ENCODE measurements around the gene ACP5.

DNA sequence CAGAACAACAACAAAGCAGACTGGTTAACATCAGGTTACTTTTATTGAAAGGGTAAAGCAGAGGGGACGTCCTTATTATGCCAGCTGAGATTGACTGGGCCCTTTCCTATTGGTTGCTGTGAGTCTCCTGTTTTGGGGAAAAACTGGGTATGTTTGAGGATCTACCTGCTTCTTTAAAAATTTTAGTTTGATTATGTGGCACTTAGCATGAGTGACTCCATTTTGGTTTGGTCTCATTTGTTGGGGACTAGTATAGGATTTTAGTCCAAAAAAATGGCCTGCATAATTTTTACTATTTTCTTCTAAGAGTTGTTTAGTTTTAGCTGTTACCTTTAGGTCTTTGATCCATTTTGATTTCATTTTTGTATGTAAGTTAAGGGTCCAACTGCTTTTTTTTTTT is 34.3 kb upstream of the ACP5 start:
- no peak for TF ChIP-seq SIN3A (IDR thresholded peaks at IDR 0.05; ENCODE audit: borderline replicate concordance, insufficient read depth, low read depth, low read length)
- TF ChIP-seq, protein P1, sequence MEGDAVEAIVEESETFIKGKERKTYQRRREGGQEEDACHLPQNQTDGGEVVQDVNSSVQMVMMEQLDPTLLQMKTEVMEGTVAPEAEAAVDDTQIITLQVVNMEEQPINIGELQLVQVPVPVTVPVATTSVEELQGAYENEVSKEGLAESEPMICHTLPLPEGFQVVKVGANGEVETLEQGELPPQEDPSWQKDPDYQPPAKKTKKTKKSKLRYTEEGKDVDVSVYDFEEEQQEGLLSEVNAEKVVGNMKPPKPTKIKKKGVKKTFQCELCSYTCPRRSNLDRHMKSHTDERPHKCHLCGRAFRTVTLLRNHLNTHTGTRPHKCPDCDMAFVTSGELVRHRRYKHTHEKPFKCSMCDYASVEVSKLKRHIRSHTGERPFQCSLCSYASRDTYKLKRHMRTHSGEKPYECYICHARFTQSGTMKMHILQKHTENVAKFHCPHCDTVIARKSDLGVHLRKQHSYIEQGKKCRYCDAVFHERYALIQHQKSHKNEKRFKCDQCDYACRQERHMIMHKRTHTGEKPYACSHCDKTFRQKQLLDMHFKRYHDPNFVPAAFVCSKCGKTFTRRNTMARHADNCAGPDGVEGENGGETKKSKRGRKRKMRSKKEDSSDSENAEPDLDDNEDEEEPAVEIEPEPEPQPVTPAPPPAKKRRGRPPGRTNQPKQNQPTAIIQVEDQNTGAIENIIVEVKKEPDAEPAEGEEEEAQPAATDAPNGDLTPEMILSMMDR (IDR thresholded peaks at IDR 0.05) = no peak

All from Panc1 (cell line).